CD4-positive, CD25-positive, alpha-beta regulatory T cell (primary cell): ENCODE measurements around the gene GALNT13. TPM values are rescaled to one million over a fixed set of nuclear protein-coding genes. Genes with fewer than 3 reads are reported as not detected.

Experiments used
- ATAC-seq, 2 donors: fragments of 150-1000 bp; cut with Tn5 transposase; one replicate each; pipeline ENCODE4 v1.10.0; 2021; ENCODE audit warnings: low read depth in 2 of 2, moderate number of reproducible peaks in 2 of 2, moderate library complexity in 1 of 2
- DNase-seq, 3 donors: peaks; one replicate each; pipeline versions ENCODE4 v3.0.0 to v3.0.0-alpha.2; 2012 to 2022; ENCODE audit warnings: mixed read lengths in 1 of 3
- H3K27ac ChIP-seq: one replicate; pipeline ENCODE4 v1.7.0; 2013; ENCODE audit warnings: mild to moderate bottlenecking, low read length; ENCODE audit not compliant: insufficient read depth, poor library complexity, severe bottlenecking
- H3K27me3 ChIP-seq: one replicate; pipeline ENCODE4 v1.7.0; 2013; ENCODE audit warnings: low read length; ENCODE audit not compliant: control insufficient read depth, insufficient read depth
- H3K36me3 ChIP-seq: one replicate; pipeline ENCODE4 v1.7.0; 2013; ENCODE audit warnings: mild to moderate bottlenecking, low read length, moderate library complexity; ENCODE audit not compliant: control insufficient read depth, insufficient read depth
- H3K4me1 ChIP-seq: 2 replicates; pipeline ENCODE4 v1.7.0; 2013; ENCODE audit warnings: mild to moderate bottlenecking, low read length; ENCODE audit not compliant: insufficient read depth, control insufficient read depth, poor library complexity, severe bottlenecking
- H3K4me3 ChIP-seq: one replicate; pipeline ENCODE4 v1.7.0; 2013; ENCODE audit warnings: low read depth, mild to moderate bottlenecking, low read length, moderate library complexity
- H3K9me3 ChIP-seq, 2 experiments: 1 replicate in 1 of 2; 2 replicates in 1 of 2; pipeline ENCODE4 v1.7.0; 2013; ENCODE audit warnings: low read length in 2 of 2, mild to moderate bottlenecking in 1 of 2, moderate library complexity in 1 of 2; ENCODE audit not compliant: control insufficient read depth in 2 of 2
- H3K27ac Mint-ChIP-seq, 3 donors: one replicate each; pipeline ENCODE4 v1.8.0; 2020 to 2022; ENCODE audit warnings: mild to moderate bottlenecking in 3 of 3, mixed read lengths in 3 of 3, moderate library complexity in 2 of 3
- H3K27me3 Mint-ChIP-seq: one replicate; pipeline ENCODE4 v1.8.0; 2022; ENCODE audit warnings: mild to moderate bottlenecking, mixed read lengths
- H3K36me3 Mint-ChIP-seq: one replicate; pipeline ENCODE4 v1.8.0; 2020; ENCODE audit warnings: mixed read lengths
- H3K4me1 Mint-ChIP-seq, 4 donors: one replicate each; pipeline ENCODE4 v1.8.0; 2020 to 2022; ENCODE audit warnings: mixed read lengths in 4 of 4, mild to moderate bottlenecking in 1 of 4
- H3K4me3 Mint-ChIP-seq, 4 donors: one replicate each; pipeline ENCODE4 v1.8.0; 2020 to 2022; ENCODE audit warnings: mild to moderate bottlenecking in 4 of 4, mixed read lengths in 4 of 4, moderate library complexity in 3 of 4
- H3K9me3 Mint-ChIP-seq, 7 donors: one replicate each; pipeline ENCODE4 v1.8.0; 2020 to 2022; ENCODE audit warnings: mixed read lengths in 7 of 7, mild to moderate bottlenecking in 3 of 7, moderate library complexity in 2 of 7
- polyA plus RNA-seq, 4 donors: library from polyadenylated mRNA; unstranded; fragments of 300-500 nt; fragmentation: Illumina TruSeq; gene quantifications; one replicate each; pipeline ENCODE4 v1.2.3, GENCODE V29; 2021
- total RNA-seq: library from RNA; stranded (reverse); gene quantifications from one replicate; pipeline ENCODE4 v1.2.3, GENCODE V29; 2022

The GALNT13 gene
- not detected for total RNA-seq
- polyA plus RNA-seq: under 1 TPM in 1 of 4 donors, not detected in 3; 0.09 TPM

- Histone ChIP-seq H3K4me1 (no peaks in the 10 kb centered on the region), H3K27ac (no peak within 1 kb of the TSS), H3K4me3 (no peak within 1 kb of the TSS), H3K36me3 (no peaks in the 10 kb centered on the region), H3K9me3 (no peaks in the 10 kb centered on the region), H3K27me3 (no peaks in the 10 kb centered on the region)
- Mint-ChIP-seq H3K36me3 (no peaks in the 10 kb centered on the region), H3K9me3 (peaks cover 0 to 12% (median 3%) of the 10 kb centered on the region in 7 donors), H3K27ac (peak within 1 kb of the TSS in 1 of 3 donors; percentile 87), H3K27me3 (peaks cover 16% of the 10 kb centered on the region), H3K4me3 (peak within 1 kb of the TSS in 1 of 4 donors; percentile 50), H3K4me1 (no peaks in the 10 kb centered on the region)
- no peak for ATAC-seq
- DNase-seq: no peak
These were observed at the start of gene GALNT13 for GRCh38 chr2:153871231-153872221. GALNT13 (plus strand) TSS chr2:153871922.

GRCh38 chr2:153823880-153824279 lies 47.8 kb upstream of the GALNT13 start:
- no peaks in the 10 kb centered on the region for H3K4me1 Mint-ChIP-seq

GRCh38 chr2:153828335-153828734 lies 43.4 kb upstream of the GALNT13 start:
- H3K9me3 ChIP-seq: no peaks in the 10 kb centered on the region
- H3K4me3 ChIP-seq: no peak overlapping the region
- no peak for ATAC-seq
- no peaks in the 10 kb centered on the region for H3K27me3 Mint-ChIP-seq
- peaks cover 2 to 29% (median 6%) of the 10 kb centered on the region in 7 donors for H3K9me3 Mint-ChIP-seq
- H3K4me1 ChIP-seq: no peaks in the 10 kb centered on the region
- H3K27ac Mint-ChIP-seq: no peak overlapping the region
- no peak overlapping the region for H3K4me3 Mint-ChIP-seq
- H3K27ac ChIP-seq: no peak overlapping the region
- no peaks in the 10 kb centered on the region for H3K36me3 Mint-ChIP-seq
- no peak for DNase-seq
- no peaks in the 10 kb centered on the region for H3K4me1 Mint-ChIP-seq
- no peaks in the 10 kb centered on the region for H3K36me3 ChIP-seq
- H3K27me3 ChIP-seq: no peaks in the 10 kb centered on the region

More at GRCh38 chr2:153823880-153824279, 47.8 kb upstream of the GALNT13 start:
- Histone ChIP-seq H3K9me3 (peaks cover 0 to 6% of the 10 kb centered on the region in 2 experiments), H3K36me3 (no peaks in the 10 kb centered on the region), H3K4me1 (no peaks in the 10 kb centered on the region), H3K4me3 (no peak overlapping the region), H3K27ac (no peak overlapping the region), H3K27me3 (no peaks in the 10 kb centered on the region)
- DNase-seq: no peak
- no peaks in the 10 kb centered on the region for H3K36me3 Mint-ChIP-seq
- H3K27me3 Mint-ChIP-seq: no peaks in the 10 kb centered on the region
- no peak overlapping the region for H3K27ac Mint-ChIP-seq
- peaks cover 3 to 17% (median 10%) of the 10 kb centered on the region in 7 donors for H3K9me3 Mint-ChIP-seq
- H3K4me3 Mint-ChIP-seq: no peak overlapping the region
- ATAC-seq: no peak

- no peak overlapping the region for H3K27ac ChIP-seq
- no peaks in the 10 kb centered on the region for H3K4me1 ChIP-seq
- no peaks in the 10 kb centered on the region for H3K36me3 ChIP-seq
- peaks cover 0 to 17% (median 7%) of the 10 kb centered on the region in 7 donors for H3K9me3 Mint-ChIP-seq
- no peaks in the 10 kb centered on the region for H3K27me3 Mint-ChIP-seq
- no peak overlapping the region for H3K4me3 Mint-ChIP-seq
- no peaks in the 10 kb centered on the region for H3K9me3 ChIP-seq
- no peak overlapping the region for H3K4me3 ChIP-seq
- H3K36me3 Mint-ChIP-seq: no peaks in the 10 kb centered on the region
- ATAC-seq: no peak
- H3K27ac Mint-ChIP-seq: no peak overlapping the region
- no peaks in the 10 kb centered on the region for H3K4me1 Mint-ChIP-seq
- no peak for DNase-seq
- H3K27me3 ChIP-seq: no peaks in the 10 kb centered on the region
These were observed 37.1 kb upstream of the GALNT13 start for GRCh38 chr2:153834662-153835061.

GRCh38 chr2:153858250-153858649 lies 13.5 kb upstream of the GALNT13 start:
- no peak overlapping the region for H3K27ac ChIP-seq
- Mint-ChIP-seq H3K36me3 (no peaks in the 10 kb centered on the region), H3K4me1 (no peaks in the 10 kb centered on the region), H3K4me3 (no peak overlapping the region), H3K9me3 (peaks cover 4 to 11% (median 6%) of the 10 kb centered on the region in 7 donors), H3K27ac (no peak overlapping the region), H3K27me3 (no peaks in the 10 kb centered on the region)
- DNase-seq: no peak
- H3K4me3 ChIP-seq: no peak overlapping the region
- no peaks in the 10 kb centered on the region for H3K4me1 ChIP-seq
- no peak for ATAC-seq
- no peaks in the 10 kb centered on the region for H3K36me3 ChIP-seq
- H3K27me3 ChIP-seq: no peaks in the 10 kb centered on the region
- peaks cover 0 to 3% of the 10 kb centered on the region in 2 experiments for H3K9me3 ChIP-seq

GRCh38 chr2:153864022-153864421 lies 7.7 kb upstream of the GALNT13 start:
- H3K4me3 Mint-ChIP-seq: no peak overlapping the region
- no peaks in the 10 kb centered on the region for H3K27me3 ChIP-seq
- H3K9me3 ChIP-seq: peaks cover 0 to 3% of the 10 kb centered on the region in 2 experiments
- H3K36me3 Mint-ChIP-seq: no peaks in the 10 kb centered on the region
- H3K4me1 ChIP-seq: no peaks in the 10 kb centered on the region
- H3K27me3 Mint-ChIP-seq: no peaks in the 10 kb centered on the region
- ATAC-seq (no peak), DNase-seq (no peak)
- no peak overlapping the region for H3K27ac Mint-ChIP-seq
- no peaks in the 10 kb centered on the region for H3K36me3 ChIP-seq
- H3K4me1 Mint-ChIP-seq: no peaks in the 10 kb centered on the region
- peaks cover 0 to 9% (median 6%) of the 10 kb centered on the region in 7 donors for H3K9me3 Mint-ChIP-seq
- no peak overlapping the region for H3K4me3 ChIP-seq
- no peak overlapping the region for H3K27ac ChIP-seq

- Histone ChIP-seq H3K4me3 (no peak overlapping the region), H3K27ac (no peak overlapping the region), H3K27me3 (no peaks in the 10 kb centered on the region), H3K4me1 (no peaks in the 10 kb centered on the region), H3K36me3 (no peaks in the 10 kb centered on the region), H3K9me3 (peaks cover 0 to 2% of the 10 kb centered on the region in 2 experiments)
- DNase-seq (no peak), ATAC-seq (no peak)
- peaks cover 0 to 9% (median 5%) of the 10 kb centered on the region in 7 donors for H3K9me3 Mint-ChIP-seq
- peaks cover 7% of the 10 kb centered on the region for H3K27me3 Mint-ChIP-seq
- no peaks in the 10 kb centered on the region for H3K36me3 Mint-ChIP-seq
- H3K4me1 Mint-ChIP-seq: no peaks in the 10 kb centered on the region
- no peak overlapping the region for H3K4me3 Mint-ChIP-seq
- no peak overlapping the region for H3K27ac Mint-ChIP-seq
These were observed 5.1 kb upstream of the GALNT13 start for GRCh38 chr2:153866595-153866994.
